Measurements from ENCODE around the gene BET1L. TPM values are rescaled to one million over a fixed set of nuclear protein-coding genes. Genes with fewer than 3 reads are reported as not detected.

Gene BET1L
- total and polyA plus RNA-seq, 5 donors from 2014 or later = 58.2 to 84.4 (median 66.4) TPM

GRCh38 chr11:208181-208916 is 1.1 kb upstream of the BET1L start:
- peak overlapping the region; percentile 98 for H3K27ac ChIP-seq (ENCODE audit: insufficient read depth, low read length, poor library complexity, severe bottlenecking)
- Mint-ChIP-seq H3K4me3 (peak overlapping the region; percentile 96 to 98 (median 97)), H3K27ac (peak overlapping the region; percentile 99), H3K36me3 (peaks cover 29% of the 10 kb centered on the region), H3K27me3 (peaks cover 4% of the 10 kb centered on the region), H3K9me3 (peaks cover 0 to 1% (median 0%) of the 10 kb centered on the region in 7 donors), H3K4me1 (peaks cover 0 to 59% (median 28%) of the 10 kb centered on the region in 4 donors)
- no peaks in the 10 kb centered on the region for H3K27me3 ChIP-seq (ENCODE audit: control insufficient read depth, insufficient read depth, low read length)
- peaks cover 60% of the 10 kb centered on the region for H3K36me3 ChIP-seq (ENCODE audit: control insufficient read depth, insufficient read depth, low read length)
- ATAC-seq (ENCODE audit: low read depth in 2 of 2) (peak; percentile 61 to 63), DNase-seq (peak; percentile 79 to 90 (median 85))
- H3K4me3 ChIP-seq (ENCODE audit: low read depth, low read length) = peak overlapping the region; percentile 91
- H3K9me3 ChIP-seq (ENCODE audit: control insufficient read depth in 2 of 2, low read length in 2 of 2) = no peaks in the 10 kb centered on the region
- H3K4me1 ChIP-seq (ENCODE audit: control insufficient read depth, insufficient read depth, low read length, poor library complexity, severe bottlenecking) = peaks cover 57% of the 10 kb centered on the region

- H3K4me1 Mint-ChIP-seq = peaks cover 0 to 61% (median 31%) of the 10 kb centered on the region in 4 donors
- Histone ChIP-seq H3K36me3 (ENCODE audit: control insufficient read depth, insufficient read depth, low read length) (peaks cover 59% of the 10 kb centered on the region), H3K27me3 (ENCODE audit: control insufficient read depth, insufficient read depth, low read length) (no peaks in the 10 kb centered on the region), H3K4me3 (ENCODE audit: low read depth, low read length) (peak overlapping the region; percentile 91), H3K27ac (ENCODE audit: insufficient read depth, low read length, poor library complexity, severe bottlenecking) (peak overlapping the region; percentile 98), H3K4me1 (ENCODE audit: control insufficient read depth, insufficient read depth, low read length, poor library complexity, severe bottlenecking) (peaks cover 57% of the 10 kb centered on the region), H3K9me3 (ENCODE audit: control insufficient read depth in 2 of 2, low read length in 2 of 2) (no peaks in the 10 kb centered on the region)
- peaks cover 0 to 1% (median 0%) of the 10 kb centered on the region in 7 donors for H3K9me3 Mint-ChIP-seq
- peaks cover 30% of the 10 kb centered on the region for H3K36me3 Mint-ChIP-seq
- H3K27ac Mint-ChIP-seq = peak overlapping the region; percentile 99
- H3K4me3 Mint-ChIP-seq = peak overlapping the region; percentile 96 to 98 (median 97)
- DNase-seq (no peak), ATAC-seq (ENCODE audit: low read depth in 2 of 2) (peak; percentile 6 to 9)
- H3K27me3 Mint-ChIP-seq = peaks cover 4% of the 10 kb centered on the region
Observed at GRCh38 chr11:207863-208180, 623 bp upstream of the BET1L start.

- H3K27ac ChIP-seq (ENCODE audit: insufficient read depth, low read length, poor library complexity, severe bottlenecking) = peak overlapping the region; percentile 98
- H3K9me3 ChIP-seq (ENCODE audit: control insufficient read depth in 2 of 2, low read length in 2 of 2) = no peaks in the 10 kb centered on the region
- peaks cover 4% of the 10 kb centered on the region for H3K27me3 Mint-ChIP-seq
- H3K27ac Mint-ChIP-seq = peak overlapping the region; percentile 97 to 99 (median 99)
- DNase-seq (peak in 2 of 3 donors; percentile 16 to 40), ATAC-seq (ENCODE audit: low read depth in 2 of 2) (no peak)
- H3K4me3 ChIP-seq (ENCODE audit: low read depth, low read length) = peak overlapping the region; percentile 91
- peaks cover 48% of the 10 kb centered on the region for H3K36me3 ChIP-seq (ENCODE audit: control insufficient read depth, insufficient read depth, low read length)
- H3K27me3 ChIP-seq (ENCODE audit: control insufficient read depth, insufficient read depth, low read length) = no peaks in the 10 kb centered on the region
- H3K4me1 Mint-ChIP-seq = peaks cover 0 to 72% (median 40%) of the 10 kb centered on the region in 4 donors
- peaks cover 0 to 1% (median 0%) of the 10 kb centered on the region in 7 donors for H3K9me3 Mint-ChIP-seq
- H3K4me1 ChIP-seq (ENCODE audit: control insufficient read depth, insufficient read depth, low read length, poor library complexity, severe bottlenecking) = peaks cover 68% of the 10 kb centered on the region
- peak overlapping the region; percentile 96 to 98 (median 97) for H3K4me3 Mint-ChIP-seq
- H3K36me3 Mint-ChIP-seq = peaks cover 30% of the 10 kb centered on the region
Observed at GRCh38 chr11:206526-207207, 532 bp downstream of the BET1L start.

- Histone ChIP-seq H3K36me3 (ENCODE audit: control insufficient read depth, insufficient read depth, low read length) (peaks cover 43% of the 10 kb centered on the region), H3K4me1 (ENCODE audit: control insufficient read depth, insufficient read depth, low read length, poor library complexity, severe bottlenecking) (peaks cover 71% of the 10 kb centered on the region), H3K4me3 (ENCODE audit: low read depth, low read length) (peak overlapping the region; percentile 91), H3K27me3 (ENCODE audit: control insufficient read depth, insufficient read depth, low read length) (no peaks in the 10 kb centered on the region), H3K27ac (ENCODE audit: insufficient read depth, low read length, poor library complexity, severe bottlenecking) (no peak overlapping the region), H3K9me3 (ENCODE audit: control insufficient read depth in 2 of 2, low read length in 2 of 2) (no peaks in the 10 kb centered on the region)
- Mint-ChIP-seq H3K4me1 (peaks cover 0 to 71% (median 39%) of the 10 kb centered on the region in 4 donors), H3K27me3 (peaks cover 4% of the 10 kb centered on the region), H3K27ac (peak overlapping the region; percentile 83 to 99 (median 97)), H3K9me3 (peaks cover 0 to 1% (median 0%) of the 10 kb centered on the region in 7 donors), H3K4me3 (peak overlapping the region; percentile 96 to 98 (median 97)), H3K36me3 (peaks cover 23% of the 10 kb centered on the region)
- ATAC-seq (ENCODE audit: low read depth in 2 of 2) (no peak), DNase-seq (no peak)
Observed at GRCh38 chr11:206002-206384, 1.2 kb downstream of the BET1L start.

DNA sequence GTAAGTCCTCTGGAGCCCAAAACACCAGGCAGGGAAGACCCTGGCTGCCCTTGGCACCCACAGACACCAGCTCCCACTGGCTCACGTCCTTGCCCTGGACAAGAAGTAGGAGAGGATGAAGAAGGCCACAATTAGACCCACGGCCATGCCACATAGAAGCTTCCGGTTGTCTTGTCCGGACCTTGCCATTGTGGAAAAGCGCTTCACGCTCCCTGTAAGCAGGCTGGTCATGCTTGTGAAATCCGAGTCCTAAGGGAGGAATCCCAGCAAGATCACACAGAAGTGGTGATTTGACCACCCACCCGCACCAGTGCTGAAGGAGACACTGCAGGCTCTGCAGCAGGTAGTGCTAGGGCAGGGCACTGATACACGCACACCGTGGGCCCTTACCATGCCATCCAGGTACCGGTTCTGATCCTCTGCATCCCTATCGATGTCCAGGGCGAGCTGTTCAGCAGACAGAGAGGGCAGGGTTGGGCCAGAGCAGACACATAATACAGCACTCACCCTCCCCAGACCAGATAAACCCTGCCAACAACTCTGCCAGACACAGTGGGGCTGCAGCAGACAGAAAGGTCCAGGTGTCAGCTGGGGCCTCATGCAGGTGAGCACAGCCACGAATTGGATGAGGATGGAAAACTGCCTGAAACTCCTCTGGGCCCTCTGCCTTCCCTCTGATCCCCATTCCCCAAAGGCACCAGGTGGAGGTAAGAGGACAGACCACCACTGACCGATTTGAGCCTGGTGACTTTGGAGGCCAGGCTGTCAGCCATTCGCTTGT is 1.8 kb downstream of the BET1L start:
- Mint-ChIP-seq H3K27ac (peak overlapping the region in 1 of 3 donors; percentile 99), H3K4me3 (peak overlapping the region; percentile 96 to 98 (median 97)), H3K27me3 (peaks cover 4% of the 10 kb centered on the region), H3K9me3 (peaks cover 0 to 1% (median 0%) of the 10 kb centered on the region in 7 donors), H3K4me1 (peaks cover 0 to 70% (median 38%) of the 10 kb centered on the region in 4 donors), H3K36me3 (peaks cover 23% of the 10 kb centered on the region)
- H3K36me3 ChIP-seq (ENCODE audit: control insufficient read depth, insufficient read depth, low read length) = peaks cover 38% of the 10 kb centered on the region
- no peaks in the 10 kb centered on the region for H3K9me3 ChIP-seq (ENCODE audit: control insufficient read depth in 2 of 2, low read length in 2 of 2)
- H3K4me3 ChIP-seq (ENCODE audit: low read depth, low read length) = no peak overlapping the region
- DNase-seq (no peak), ATAC-seq (ENCODE audit: low read depth in 2 of 2) (no peak)
- no peak overlapping the region for H3K27ac ChIP-seq (ENCODE audit: insufficient read depth, low read length, poor library complexity, severe bottlenecking)
- peaks cover 67% of the 10 kb centered on the region for H3K4me1 ChIP-seq (ENCODE audit: control insufficient read depth, insufficient read depth, low read length, poor library complexity, severe bottlenecking)
- H3K27me3 ChIP-seq (ENCODE audit: control insufficient read depth, insufficient read depth, low read length) = no peaks in the 10 kb centered on the region

DNA sequence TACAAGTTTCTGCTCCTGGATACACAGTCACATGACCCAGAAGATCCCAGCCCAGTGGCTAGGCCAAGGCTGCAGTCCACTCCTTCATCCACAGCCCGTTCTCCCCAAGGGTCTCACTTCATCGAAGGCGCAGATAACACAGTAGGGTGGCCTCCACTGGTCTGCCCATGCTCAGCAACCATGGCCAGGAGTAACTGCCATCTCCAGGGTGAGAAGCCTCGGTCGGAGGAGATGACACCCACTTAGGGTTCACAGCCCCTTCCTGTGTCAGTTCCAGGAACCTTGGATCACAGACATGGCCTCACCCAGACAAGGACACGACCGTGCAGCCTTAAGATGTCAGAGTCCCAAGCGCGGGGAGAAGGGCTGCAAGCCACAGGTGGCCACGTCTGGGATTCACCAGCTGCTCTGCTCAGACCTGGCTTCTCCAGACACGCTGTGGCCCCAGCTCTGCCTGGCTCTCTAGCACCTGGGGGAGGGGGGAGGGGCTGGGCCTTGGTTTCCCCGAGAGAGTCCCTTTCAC is 2.6 kb downstream of the BET1L start:
- no peak for DNase-seq

DNA sequence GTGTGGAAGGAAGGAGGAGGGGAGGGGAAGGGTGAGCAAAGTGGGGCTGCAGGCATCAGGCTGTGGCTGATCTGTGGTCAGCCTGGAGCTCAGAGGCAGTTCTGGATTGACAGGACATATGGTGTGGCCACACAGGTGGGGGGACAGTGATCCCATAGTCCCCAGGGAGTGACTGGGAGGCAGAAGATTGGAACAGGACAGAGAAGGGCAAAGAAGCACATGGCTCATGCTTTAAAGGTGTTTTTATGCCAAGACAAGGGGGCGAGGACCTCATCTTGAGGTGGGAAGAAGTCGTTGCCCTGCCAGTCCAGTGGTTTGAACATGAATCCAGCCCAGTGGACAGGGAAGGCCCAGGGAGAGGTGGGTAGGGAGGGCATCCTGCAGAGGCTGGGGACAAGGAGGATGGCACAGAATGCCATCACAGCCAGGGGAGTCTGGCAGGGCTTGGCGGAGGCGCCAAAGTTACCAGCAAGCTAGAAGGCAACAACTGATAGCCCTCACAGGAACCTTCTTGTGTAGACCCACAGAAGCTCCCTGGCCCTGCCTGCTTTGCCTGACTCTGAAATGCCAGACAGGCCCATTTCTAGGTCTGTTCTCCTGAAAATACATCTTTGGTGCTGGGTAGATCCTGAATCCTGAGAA is 3.1 kb downstream of the BET1L start:
- peaks cover 54% of the 10 kb centered on the region for H3K4me1 ChIP-seq (ENCODE audit: control insufficient read depth, insufficient read depth, low read length, poor library complexity, severe bottlenecking)
- peaks cover 32% of the 10 kb centered on the region for H3K36me3 ChIP-seq (ENCODE audit: control insufficient read depth, insufficient read depth, low read length)
- H3K4me3 ChIP-seq (ENCODE audit: low read depth, low read length) = no peak overlapping the region
- Mint-ChIP-seq H3K9me3 (peaks cover 0 to 1% (median 0%) of the 10 kb centered on the region in 7 donors), H3K27ac (peak overlapping the region in 1 of 3 donors; percentile 67), H3K4me1 (peaks cover 0 to 60% (median 33%) of the 10 kb centered on the region in 4 donors), H3K4me3 (peak overlapping the region in 3 of 4 donors; percentile 43 to 97 (median 55)), H3K36me3 (peaks cover 18% of the 10 kb centered on the region), H3K27me3 (peaks cover 4% of the 10 kb centered on the region)
- no peaks in the 10 kb centered on the region for H3K27me3 ChIP-seq (ENCODE audit: control insufficient read depth, insufficient read depth, low read length)
- ATAC-seq (ENCODE audit: low read depth in 2 of 2) = no peak
- no peak for DNase-seq
- H3K9me3 ChIP-seq (ENCODE audit: control insufficient read depth in 2 of 2, low read length in 2 of 2) = no peaks in the 10 kb centered on the region
- H3K27ac ChIP-seq (ENCODE audit: insufficient read depth, low read length, poor library complexity, severe bottlenecking) = no peak overlapping the region

More for the DNA sequence above, 2.6 kb downstream of the BET1L start:
- H3K9me3 Mint-ChIP-seq = peaks cover 0 to 1% (median 0%) of the 10 kb centered on the region in 7 donors
- H3K27ac Mint-ChIP-seq = no peak overlapping the region
- Histone ChIP-seq H3K27ac (ENCODE audit: insufficient read depth, low read length, poor library complexity, severe bottlenecking) (no peak overlapping the region), H3K36me3 (ENCODE audit: control insufficient read depth, insufficient read depth, low read length) (peaks cover 32% of the 10 kb centered on the region), H3K27me3 (ENCODE audit: control insufficient read depth, insufficient read depth, low read length) (no peaks in the 10 kb centered on the region), H3K9me3 (ENCODE audit: control insufficient read depth in 2 of 2, low read length in 2 of 2) (no peaks in the 10 kb centered on the region), H3K4me3 (ENCODE audit: low read depth, low read length) (no peak overlapping the region), H3K4me1 (ENCODE audit: control insufficient read depth, insufficient read depth, low read length, poor library complexity, severe bottlenecking) (peaks cover 60% of the 10 kb centered on the region)
- no peak for ATAC-seq (ENCODE audit: low read depth in 2 of 2)
- H3K4me3 Mint-ChIP-seq = peak overlapping the region in 3 of 4 donors; percentile 43 to 97 (median 48)
- peaks cover 0 to 63% (median 33%) of the 10 kb centered on the region in 4 donors for H3K4me1 Mint-ChIP-seq
- H3K36me3 Mint-ChIP-seq = peaks cover 18% of the 10 kb centered on the region
- peaks cover 4% of the 10 kb centered on the region for H3K27me3 Mint-ChIP-seq

Measured in CD4-positive, CD25-positive, alpha-beta regulatory T cell (primary cell).